HCT116 (cell line): ENCODE results near the gene KIRREL3.

Experiments used
- CEBPB ChIP-seq: IDR thresholded peaks from 2 replicates; pipeline ENCODE4 v1.6.1; 2012; ENCODE audit warnings: low read depth
- EZH2phosphoT487 ChIP-seq: fragments of 200-600 bp; IDR thresholded peaks from 2 replicates; pipeline ENCODE4 v1.6.1; 2018; ENCODE audit warnings: antibody characterized with exemption, borderline replicate concordance
- POLR2A ChIP-seq: IDR thresholded peaks from 2 replicates; pipeline ENCODE4 v1.7.0; 2011; ENCODE audit warnings: borderline replicate concordance; ENCODE audit not compliant: insufficient read depth, insufficient read length; ENCODE audit errors: extremely low read depth
- POLR2AphosphoS5 ChIP-seq: IDR thresholded peaks from 2 replicates; pipeline ENCODE4 v1.6.1; 2011; ENCODE audit warnings: mild to moderate bottlenecking, low read depth, low read length, moderate library complexity
- RAD21 ChIP-seq: IDR thresholded peaks from 2 replicates; pipeline ENCODE4 v1.6.1; 2012; ENCODE audit warnings: low read depth, mild to moderate bottlenecking
- SIN3A ChIP-seq: IDR thresholded peaks from 2 replicates; pipeline ENCODE4 v1.6.1; 2012; ENCODE audit warnings: low read depth
- TCF7L2 ChIP-seq: IDR thresholded peaks from 2 replicates; pipeline ENCODE4 v1.7.0; 2011; ENCODE audit warnings: borderline replicate concordance, inconsistent platforms; ENCODE audit not compliant: insufficient read depth, insufficient read length; ENCODE audit errors: extremely low read depth
- YY1 ChIP-seq: IDR thresholded peaks from 2 replicates; pipeline ENCODE4 v1.6.1; 2011; ENCODE audit warnings: low read length, low read depth, moderate library complexity, mild to moderate bottlenecking; ENCODE audit not compliant: insufficient replicate concordance; ENCODE audit errors: extremely low read depth
- ZNF274 ChIP-seq: fragments of 200-500 bp; sonication (Bioruptor generic); IDR thresholded peaks from 2 replicates; pipeline ENCODE4 v1.6.1; 2014; ENCODE audit warnings: mild to moderate bottlenecking, low read depth, low read length, inconsistent platforms
- TF ChIP-seq, protein P1 (sequence below), 3 experiments: fragments of 200-600 bp in 1 of 3; sonication (generic) in 1 of 3; IDR thresholded peaks in 2 of 3; conservative IDR thresholded peaks in 1 of 3; 2 replicates each; pipeline ENCODE4 v1.5.1; 2012 to 2017; ENCODE audit warnings: low read depth in 2 of 3, low read length in 2 of 3, antibody characterized with exemption in 1 of 3, borderline replicate concordance in 1 of 3, control low read depth in 1 of 3, mild to moderate bottlenecking in 1 of 3, mixed read lengths in 1 of 3, mixed run types in 1 of 3, moderate library complexity in 1 of 3; ENCODE audit not compliant: insufficient read depth in 1 of 3
- TF ChIP-seq, protein P2 (sequence below): IDR thresholded peaks from 2 replicates; pipeline ENCODE4 v1.6.1; 2011; ENCODE audit warnings: mild to moderate bottlenecking, low read length, moderate library complexity; ENCODE audit not compliant: insufficient replicate concordance; ENCODE audit errors: extremely low read depth
- TF ChIP-seq, protein P3 (sequence below): IDR thresholded peaks from 2 replicates; pipeline ENCODE4 v1.6.1; 2012; ENCODE audit warnings: low read depth

DNA sequence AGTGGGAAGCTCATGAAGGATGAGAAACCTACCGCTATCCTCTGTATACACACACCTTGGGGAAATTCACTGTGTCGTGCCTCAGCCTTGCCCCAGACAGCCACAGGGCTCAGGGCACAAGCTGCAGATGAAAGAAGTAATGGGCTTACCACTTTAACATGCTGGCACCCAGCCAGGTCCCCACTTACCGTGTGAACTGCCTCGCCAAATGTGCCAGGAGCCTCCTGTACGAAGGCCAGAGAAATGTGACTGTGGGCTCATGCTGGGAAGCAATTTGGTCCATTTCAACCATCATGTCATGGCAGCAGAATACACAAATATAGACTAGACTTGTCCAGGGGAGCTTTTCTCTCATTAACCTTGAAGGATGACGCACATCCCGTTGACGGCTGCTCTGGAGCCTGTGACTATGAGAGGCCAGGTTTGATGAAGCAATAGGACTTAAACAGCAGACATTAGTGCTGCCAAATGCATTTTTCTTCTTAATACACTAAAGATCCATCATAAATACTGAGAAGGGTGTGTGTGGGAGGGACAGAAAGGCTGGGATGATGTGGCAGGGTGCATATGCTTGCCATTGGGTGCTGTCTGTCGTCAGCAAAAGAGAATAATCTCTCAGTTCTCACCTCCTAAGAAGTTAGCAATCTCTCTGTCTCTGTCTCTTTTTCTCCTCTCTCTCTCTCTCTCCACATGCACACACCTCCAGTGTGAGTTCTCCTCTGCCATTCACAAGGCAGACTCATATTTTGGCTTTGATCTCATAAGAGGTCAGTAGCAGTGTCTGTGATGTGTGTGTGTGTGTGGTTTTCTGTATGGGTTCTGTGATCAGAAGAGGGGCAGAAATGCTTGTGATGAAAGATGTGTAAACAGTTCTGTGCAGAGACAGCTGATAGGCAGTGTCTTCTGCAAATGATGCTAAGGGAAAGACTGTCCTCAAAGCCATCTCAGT lies 142.4 kb downstream of the KIRREL3 start:
- TF ChIP-seq EZH2phosphoT487, result no peak
- TF ChIP-seq YY1, result no peak
- TF ChIP-seq TCF7L2, result no peak
- TF ChIP-seq, protein P1, sequence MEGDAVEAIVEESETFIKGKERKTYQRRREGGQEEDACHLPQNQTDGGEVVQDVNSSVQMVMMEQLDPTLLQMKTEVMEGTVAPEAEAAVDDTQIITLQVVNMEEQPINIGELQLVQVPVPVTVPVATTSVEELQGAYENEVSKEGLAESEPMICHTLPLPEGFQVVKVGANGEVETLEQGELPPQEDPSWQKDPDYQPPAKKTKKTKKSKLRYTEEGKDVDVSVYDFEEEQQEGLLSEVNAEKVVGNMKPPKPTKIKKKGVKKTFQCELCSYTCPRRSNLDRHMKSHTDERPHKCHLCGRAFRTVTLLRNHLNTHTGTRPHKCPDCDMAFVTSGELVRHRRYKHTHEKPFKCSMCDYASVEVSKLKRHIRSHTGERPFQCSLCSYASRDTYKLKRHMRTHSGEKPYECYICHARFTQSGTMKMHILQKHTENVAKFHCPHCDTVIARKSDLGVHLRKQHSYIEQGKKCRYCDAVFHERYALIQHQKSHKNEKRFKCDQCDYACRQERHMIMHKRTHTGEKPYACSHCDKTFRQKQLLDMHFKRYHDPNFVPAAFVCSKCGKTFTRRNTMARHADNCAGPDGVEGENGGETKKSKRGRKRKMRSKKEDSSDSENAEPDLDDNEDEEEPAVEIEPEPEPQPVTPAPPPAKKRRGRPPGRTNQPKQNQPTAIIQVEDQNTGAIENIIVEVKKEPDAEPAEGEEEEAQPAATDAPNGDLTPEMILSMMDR (IDR thresholded peaks at IDR 0.05 in 2 of 3, conservative IDR thresholded peaks at IDR 0.05 in 1 of 3; ENCODE audit: borderline replicate concordance in 1 of 3, insufficient read depth in 1 of 3, low read depth in 2 of 3, low read length in 2 of 3), result no peak
- no peak for TF ChIP-seq POLR2A
- no peak for TF ChIP-seq CEBPB
- TF ChIP-seq, protein P2, sequence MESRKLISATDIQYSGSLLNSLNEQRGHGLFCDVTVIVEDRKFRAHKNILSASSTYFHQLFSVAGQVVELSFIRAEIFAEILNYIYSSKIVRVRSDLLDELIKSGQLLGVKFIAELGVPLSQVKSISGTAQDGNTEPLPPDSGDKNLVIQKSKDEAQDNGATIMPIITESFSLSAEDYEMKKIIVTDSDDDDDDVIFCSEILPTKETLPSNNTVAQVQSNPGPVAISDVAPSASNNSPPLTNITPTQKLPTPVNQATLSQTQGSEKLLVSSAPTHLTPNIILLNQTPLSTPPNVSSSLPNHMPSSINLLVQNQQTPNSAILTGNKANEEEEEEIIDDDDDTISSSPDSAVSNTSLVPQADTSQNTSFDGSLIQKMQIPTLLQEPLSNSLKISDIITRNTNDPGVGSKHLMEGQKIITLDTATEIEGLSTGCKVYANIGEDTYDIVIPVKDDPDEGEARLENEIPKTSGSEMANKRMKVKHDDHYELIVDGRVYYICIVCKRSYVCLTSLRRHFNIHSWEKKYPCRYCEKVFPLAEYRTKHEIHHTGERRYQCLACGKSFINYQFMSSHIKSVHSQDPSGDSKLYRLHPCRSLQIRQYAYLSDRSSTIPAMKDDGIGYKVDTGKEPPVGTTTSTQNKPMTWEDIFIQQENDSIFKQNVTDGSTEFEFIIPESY, result no peak
- no peak for TF ChIP-seq POLR2AphosphoS5
- TF ChIP-seq SIN3A, result no peak
- TF ChIP-seq, protein P3, sequence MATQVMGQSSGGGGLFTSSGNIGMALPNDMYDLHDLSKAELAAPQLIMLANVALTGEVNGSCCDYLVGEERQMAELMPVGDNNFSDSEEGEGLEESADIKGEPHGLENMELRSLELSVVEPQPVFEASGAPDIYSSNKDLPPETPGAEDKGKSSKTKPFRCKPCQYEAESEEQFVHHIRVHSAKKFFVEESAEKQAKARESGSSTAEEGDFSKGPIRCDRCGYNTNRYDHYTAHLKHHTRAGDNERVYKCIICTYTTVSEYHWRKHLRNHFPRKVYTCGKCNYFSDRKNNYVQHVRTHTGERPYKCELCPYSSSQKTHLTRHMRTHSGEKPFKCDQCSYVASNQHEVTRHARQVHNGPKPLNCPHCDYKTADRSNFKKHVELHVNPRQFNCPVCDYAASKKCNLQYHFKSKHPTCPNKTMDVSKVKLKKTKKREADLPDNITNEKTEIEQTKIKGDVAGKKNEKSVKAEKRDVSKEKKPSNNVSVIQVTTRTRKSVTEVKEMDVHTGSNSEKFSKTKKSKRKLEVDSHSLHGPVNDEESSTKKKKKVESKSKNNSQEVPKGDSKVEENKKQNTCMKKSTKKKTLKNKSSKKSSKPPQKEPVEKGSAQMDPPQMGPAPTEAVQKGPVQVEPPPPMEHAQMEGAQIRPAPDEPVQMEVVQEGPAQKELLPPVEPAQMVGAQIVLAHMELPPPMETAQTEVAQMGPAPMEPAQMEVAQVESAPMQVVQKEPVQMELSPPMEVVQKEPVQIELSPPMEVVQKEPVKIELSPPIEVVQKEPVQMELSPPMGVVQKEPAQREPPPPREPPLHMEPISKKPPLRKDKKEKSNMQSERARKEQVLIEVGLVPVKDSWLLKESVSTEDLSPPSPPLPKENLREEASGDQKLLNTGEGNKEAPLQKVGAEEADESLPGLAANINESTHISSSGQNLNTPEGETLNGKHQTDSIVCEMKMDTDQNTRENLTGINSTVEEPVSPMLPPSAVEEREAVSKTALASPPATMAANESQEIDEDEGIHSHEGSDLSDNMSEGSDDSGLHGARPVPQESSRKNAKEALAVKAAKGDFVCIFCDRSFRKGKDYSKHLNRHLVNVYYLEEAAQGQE, result no peak
- no peak for TF ChIP-seq RAD21
- no peak for TF ChIP-seq ZNF274
